GM19328 (cell line): ENCODE results near the gene ACHE.

Source experiments
- ATAC-seq: cut with Tn5 transposase; IDR thresholded peaks from one replicate; pipeline ENCODE4 v1.9.1; 2021; ENCODE audit warnings: mild to moderate bottlenecking, moderate library complexity; ENCODE audit not compliant: unreplicated experiment

Gene ACHE

DNA sequence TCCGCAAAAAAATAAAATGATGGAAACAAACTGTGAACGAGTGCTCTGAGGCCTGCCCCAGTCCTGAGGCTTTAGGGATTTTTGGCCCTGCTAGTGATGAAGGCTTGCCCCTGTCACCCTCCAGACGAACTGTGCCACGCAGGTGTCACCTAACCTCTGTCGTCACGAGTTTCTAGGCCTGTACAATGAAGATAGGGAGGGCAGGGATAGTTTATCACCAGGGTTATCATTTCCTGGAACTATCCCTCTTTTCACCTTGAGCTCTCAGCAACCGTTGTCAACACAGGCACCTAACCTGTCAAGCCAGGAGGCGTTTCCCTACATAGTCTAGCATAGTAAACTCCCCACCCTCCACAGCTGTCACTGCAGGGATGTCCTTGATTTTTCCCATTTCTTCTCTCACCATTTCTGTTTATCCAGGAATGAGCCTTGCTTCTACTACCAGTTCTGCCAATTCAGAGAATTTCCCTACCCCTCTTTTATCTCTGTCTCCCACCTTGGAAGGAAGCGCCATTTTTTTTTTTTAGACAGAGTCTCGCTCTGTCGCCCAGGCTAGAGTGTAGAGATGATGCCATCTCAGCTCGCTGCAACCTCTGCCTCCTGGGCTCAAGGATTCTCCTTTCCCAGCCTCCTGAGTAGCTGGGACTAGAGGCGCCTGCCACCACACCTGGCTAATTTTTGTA lies 2.2 kb upstream of the ACHE start:
- ATAC-seq: no peak

DNA sequence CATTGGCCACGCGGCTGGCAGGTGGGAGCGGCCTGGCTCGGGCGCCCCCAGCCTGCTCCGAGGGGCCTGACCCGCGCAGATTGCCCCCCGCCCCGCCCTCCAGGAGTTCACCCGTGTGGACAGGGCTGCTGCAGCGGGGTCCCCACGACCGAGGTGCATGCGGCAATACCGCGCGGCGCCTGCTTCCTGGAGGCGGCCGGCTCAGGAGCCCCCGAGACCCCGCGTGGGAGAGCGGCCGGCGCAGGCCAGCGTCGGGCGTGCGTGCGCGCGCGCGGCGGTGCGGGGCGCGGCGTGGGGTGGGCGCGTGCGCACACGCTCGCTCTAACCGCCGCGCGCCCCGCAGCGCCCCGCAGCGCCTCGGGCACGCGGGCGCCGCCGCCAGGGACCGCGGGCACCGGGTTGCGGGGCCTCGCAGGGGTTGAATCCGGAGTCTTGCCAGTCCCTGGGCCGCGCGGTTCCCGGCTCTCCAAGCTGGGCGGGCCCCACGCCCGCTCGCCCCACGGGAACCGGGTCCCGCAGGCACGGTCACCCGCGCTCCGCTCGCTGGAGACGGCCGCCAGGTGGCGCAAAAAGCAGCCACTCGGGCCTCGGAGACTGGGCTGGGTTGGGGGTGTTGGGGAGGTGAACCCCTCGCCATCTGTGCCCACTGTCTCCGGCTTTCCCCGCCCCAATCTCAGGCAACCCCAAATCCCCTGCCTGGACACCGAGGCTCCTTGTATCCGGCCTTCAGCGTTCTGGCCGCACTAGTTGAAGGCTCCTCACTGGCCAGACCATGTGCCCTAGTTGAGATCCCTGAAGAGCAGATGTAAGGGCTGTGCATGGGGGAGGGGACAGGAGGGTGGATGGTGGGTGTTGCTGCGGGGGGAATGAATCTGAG lies 1.3 kb upstream of the ACHE start:
- ATAC-seq: no peak

DNA sequence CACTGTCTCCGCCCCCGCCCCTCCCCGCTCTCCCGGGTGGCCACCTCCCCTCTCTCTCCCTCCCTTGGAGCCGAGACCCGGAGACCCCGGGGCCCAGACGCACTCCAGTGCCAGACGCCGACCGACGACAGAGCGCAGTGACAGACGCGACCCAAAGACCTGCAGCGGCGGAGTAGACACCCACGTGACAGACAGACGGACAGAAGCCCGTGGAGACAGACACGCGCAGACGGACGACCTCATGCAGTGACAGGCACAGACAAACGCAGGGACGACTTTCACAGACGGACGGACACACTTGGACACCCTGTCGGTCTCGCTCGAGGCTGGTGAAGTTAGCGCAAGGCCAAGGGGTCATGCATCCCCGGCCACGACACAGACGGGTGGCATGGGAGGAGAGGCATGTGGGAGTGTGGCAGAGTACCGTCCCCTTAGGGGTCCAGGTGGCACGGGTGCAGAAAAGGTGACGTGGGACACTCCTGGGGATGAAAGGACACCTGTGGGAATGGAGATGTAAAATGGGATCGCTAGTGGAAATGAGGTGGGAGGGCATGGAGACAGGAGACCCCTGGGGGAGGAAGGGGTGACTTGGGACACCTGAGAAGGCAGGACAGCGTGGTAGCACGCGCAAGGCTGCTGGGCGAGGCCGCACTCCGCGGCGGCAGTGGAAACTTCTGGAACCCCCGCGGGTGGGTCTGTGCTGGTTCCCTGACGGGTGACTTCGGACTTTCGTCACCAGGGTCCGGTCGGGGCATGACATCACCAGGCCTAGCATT lies 456 bp upstream of the ACHE start:
- ATAC-seq: no peak

DNA sequence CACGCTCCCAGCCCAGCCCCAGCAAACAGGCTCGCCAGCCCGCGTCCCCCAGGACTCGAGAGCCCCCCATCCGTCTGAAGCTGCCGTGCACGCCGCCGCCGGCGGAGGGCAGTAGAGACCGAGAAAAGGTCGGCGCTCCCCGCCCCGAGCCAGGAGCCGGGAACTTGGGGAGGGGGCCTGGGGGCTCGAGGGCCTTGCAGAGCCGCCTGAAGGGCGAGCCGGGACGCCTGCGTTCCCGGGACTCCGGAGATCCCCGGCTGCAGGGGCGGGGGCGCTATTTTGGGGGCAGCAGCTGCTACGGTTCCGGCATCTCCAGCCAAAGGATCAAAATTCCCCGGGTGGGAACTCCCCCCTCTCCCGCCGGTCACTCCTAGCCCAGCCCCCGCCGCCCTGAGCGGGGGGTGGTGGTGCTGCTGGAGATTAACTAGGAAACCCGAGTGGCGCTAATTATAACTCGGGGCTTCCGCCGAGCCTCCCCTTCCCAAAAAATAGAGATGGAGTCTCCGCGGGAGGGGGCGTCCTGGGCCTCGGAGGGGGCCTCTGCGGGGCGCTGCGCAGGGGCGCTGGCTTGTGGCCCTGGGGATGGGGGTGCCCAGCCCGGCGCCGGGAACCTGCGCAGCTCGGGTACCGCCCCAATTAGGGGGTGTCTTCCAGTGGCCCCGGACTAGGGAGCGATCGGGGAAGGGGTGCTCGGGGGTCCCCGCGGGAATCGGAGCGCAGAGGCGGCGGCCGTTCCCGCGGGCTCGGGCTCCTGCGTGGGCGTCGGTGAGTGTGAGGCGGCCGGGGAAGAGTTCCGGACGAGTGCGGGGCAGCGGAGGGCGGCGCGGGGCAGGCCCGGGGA lies 608 bp downstream of the ACHE start:
- ATAC-seq: no peak

DNA sequence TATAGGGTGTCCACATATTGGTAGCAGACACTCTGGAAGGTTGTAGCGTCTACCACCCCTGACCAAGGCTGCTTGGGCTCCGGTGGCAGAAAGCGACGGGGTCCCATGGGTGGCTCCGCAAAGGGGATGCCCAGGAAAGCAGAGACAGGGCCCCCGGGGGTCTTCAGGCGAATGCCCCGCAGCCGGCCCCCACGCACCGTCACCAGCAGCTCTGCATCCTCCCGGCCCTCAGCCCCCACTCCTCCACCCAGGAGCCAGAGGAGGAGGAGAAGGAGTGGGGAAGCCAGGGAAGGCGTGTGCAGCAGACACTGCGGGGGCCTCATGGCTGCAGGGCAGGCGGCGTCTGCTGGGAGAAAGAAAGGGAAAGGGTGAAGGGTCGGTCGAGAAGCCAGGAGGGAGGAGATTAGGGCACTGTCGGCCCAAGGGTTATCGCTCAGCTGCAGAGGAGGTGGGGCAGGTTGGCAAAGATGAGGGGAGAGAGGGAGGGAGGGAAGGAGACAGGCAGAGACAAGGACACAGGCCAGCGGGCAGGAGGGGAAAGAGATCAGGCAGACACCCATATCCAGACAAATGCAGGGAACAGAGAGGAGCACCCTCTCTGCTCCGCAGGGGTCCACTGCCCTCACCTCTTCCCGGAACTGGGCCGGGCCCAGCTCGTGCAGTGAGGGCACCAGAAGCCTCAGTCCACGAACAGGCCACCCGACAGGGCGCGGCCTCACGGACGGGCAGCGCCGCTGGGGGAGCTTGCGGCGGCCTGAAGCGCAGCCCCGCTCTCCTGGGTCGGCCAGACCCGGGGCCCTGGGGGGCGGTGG lies 1.6 kb downstream of the ACHE start:
- no peak for ATAC-seq

DNA sequence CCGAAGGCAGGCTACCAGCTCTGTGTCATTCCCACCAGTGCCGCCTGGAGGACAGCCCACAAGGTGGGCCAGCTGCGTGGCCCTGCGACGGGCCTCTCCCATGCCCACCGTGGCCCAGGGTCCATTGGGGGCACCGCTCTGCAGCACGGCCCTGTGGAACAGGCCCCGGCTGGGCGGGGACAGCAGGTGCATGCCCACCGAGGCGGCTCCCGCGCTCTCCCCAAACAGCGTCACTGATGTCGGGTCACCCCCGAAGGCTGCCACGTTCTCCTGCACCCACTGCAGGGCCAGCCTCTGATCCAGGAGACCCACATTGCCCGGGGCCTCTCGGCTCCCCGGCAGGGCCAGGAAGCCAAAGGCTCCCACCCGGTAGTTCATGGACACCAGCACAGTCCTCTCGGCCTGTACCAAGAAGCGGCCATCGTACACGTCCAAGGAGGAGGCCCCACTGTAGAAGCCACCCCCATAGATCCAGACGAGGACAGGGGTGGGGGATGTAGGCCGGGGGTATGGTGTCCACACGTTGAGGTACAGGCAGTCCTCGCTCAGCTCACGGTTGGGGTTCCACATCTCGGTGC lies 2.3 kb downstream of the ACHE start:
- no peak for ATAC-seq

DNA sequence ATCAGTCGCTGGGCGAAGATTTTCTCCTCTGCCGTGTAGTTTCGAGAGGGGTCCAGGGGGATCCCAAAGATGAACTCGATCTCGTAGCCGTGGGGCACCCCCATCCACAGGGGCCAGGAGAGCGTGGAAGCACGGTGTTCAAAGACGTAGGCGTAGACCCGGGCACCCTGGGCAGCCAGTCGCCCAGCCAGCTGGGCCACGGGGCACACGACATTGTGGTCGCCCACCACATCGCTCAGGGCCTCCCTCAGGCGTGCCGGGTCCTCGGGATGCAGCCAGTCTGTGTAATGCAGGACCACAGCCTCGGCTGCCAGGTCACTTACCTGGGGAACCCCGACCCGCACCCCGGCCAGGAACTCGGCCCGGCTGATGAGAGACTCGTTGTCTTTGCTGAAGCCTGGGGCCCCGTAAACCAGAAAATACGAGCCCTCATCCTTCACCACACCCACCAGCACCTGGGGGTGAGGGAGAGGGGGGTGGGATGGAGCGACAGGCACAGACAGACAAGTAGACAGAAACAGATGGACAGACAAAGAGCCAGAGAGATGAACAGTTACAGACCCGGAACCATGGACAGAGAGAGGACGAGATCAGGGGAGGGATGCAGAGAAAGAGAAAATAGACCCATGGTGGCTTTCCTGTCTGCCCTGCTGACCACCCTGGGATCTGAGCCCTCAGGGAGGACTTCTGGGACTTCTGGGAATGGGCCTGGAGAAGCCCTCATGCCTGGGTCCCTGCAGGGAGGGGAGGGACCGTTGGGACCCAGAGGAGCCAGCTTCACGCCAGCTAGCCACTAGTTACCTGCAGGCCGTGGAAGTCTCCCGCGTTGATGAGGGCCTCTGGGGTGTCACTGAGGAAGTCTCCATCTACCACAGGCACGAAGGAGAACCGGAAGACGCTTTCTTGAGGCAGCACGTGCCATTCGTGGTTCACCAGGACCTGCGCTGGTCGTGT lies 3.0 kb downstream of the ACHE start:
- no peak for ATAC-seq

DNA sequence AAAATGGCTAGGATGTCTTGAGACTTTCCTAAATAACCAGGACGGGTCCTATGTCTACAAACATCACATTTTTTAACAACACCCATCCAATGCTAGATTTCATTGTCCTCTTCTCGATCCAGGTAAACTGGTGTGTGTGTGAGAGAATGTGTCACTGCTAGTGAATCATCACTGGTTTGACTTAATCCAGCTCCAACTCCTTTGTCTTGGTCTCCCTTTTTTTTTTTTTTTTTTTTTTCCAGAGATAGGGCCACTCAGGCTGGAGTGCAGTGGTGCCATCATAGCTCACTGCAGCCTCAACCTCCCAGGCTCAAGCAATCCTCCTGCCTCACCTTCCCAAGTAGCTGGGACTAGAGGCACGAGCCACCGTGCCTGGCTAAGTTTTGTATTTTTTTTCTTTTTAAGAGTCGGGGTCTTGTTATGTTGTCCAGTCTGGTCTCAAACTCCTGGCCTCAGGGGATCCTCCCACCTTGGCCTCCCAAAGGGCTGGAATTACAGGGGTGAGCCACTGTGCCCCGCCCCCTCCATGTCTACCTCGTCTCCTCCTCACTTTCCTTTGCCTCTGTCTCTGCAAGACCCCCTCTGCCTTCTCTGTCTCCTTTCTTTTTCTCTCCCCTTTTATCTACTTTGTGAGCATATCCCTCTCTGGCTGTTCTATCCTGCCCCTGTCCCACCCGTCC lies 4.0 kb downstream of the ACHE start:
- no peak for ATAC-seq

DNA sequence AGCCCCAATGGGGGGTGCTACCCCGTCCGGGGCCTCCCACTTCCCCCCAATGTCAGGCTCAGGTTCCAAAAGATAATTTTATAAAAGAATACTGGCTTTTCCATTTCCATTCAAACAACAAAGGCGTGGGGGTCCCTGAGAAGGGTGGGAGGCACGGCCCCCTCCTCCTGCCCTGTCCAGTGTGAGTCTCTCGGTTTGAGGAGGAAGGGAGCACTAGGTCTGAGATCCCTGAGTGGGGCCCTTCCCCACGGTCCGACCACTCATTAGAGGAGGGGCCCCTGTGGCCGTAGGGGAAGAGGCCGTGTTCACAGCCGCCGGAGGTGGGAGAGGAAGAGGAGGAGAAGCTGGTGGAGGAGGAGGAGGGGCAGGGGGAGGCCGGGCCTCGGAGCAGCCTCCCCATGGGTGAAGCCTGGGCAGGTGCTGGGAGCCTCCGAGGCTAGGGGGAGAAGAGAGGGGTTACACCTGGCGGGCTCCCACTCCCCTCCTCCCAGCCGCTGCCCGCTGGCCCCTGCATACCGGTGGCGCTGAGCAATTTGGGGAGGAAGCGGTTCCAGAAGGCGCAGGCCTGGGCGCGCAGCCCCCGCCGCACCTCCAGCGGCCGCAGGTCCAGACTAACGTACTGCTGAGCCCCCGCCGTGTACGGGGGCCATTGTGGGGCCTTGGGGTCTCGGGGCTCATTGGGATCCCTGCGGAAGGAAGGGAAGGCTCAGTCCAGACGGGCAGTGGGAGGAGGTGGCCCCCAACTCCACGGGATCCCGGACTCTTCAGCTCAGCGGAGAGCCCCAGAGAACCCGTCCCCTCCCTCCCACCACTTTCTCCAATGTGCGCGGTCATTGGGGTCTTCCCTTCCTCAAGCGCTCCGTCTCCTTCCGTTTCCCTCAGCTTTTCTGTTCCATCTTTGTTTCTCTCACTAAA lies 4.8 kb downstream of the ACHE start:
- ATAC-seq: no peak

DNA sequence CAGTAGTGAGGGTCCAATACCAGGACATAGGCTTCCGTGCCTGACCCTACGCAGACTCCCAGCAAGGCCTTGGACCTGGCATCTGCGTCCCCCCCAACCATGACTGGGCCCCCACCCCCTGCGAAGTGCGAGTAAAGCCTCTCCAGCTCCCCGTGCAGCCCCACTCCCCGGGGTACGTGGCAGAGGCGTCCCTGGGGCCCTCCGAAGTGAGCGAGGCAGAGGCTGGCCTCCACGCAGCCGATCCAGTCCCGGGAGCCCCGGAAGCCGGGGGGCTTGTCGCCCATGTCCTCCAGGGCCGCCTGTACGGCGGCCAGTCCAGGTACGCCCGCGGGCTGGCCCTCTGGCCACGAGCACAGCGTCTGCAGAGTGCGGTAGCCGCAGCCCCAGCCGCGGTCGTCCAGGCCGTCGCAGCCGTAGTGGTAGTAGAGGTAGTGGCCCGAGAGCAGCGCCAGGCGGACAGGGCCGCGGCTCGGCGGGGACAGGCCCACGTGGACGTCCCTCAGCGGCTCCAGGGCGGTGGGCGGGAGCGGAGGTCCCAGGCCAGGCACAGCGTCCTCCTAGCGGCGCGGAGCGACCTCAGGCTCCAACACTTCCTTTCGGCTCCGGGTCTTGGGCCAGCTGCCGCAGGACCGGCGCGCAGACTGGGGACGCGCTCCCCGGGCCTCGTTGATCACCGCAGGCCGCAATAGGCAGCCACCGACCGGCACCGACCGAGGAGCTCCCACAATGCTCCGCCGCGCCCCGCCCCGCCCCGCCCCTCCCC lies 6.5 kb downstream of the ACHE start, which contains the start of gene UFSP1:
UFSP1 (minus strand) TSS at position 728 of the 763 bp plus-strand sequence; CDS start at position 284, 444 bp downstream.
- ATAC-seq: peak; percentile 24

DNA sequence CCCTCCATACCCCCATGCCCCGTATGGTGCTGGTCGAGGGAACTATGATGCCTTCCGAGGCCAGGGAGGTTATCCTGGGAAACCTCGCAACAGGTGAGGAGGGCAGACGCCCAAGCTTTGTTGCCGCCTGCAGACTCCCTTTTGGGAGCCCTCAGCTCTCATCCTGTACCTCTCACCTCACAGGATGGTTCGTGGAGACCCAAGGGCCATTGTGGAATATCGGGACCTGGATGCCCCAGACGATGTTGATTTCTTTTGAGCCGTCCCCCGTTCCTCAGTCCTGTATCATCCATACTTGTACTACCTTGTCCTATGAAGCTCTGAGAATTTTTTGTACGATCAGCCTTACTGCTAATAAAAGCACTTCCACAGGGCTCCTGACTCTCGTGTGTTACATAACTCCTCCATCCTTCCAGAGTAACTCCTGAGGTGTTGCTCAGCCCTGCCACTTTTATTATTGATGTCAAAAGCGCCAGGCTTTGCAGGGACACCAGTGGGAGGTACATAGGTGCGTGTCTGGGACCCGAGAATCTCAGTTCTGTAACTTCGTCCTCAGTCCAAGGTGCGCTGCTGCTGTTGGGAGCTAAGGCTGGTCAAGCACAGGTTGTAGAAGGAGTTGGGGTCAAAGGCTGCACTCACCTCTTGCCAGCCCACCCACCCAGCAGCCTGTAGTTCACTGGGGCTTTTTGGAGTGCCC lies 7.2 kb downstream of the ACHE start:
- ATAC-seq: no peak

DNA sequence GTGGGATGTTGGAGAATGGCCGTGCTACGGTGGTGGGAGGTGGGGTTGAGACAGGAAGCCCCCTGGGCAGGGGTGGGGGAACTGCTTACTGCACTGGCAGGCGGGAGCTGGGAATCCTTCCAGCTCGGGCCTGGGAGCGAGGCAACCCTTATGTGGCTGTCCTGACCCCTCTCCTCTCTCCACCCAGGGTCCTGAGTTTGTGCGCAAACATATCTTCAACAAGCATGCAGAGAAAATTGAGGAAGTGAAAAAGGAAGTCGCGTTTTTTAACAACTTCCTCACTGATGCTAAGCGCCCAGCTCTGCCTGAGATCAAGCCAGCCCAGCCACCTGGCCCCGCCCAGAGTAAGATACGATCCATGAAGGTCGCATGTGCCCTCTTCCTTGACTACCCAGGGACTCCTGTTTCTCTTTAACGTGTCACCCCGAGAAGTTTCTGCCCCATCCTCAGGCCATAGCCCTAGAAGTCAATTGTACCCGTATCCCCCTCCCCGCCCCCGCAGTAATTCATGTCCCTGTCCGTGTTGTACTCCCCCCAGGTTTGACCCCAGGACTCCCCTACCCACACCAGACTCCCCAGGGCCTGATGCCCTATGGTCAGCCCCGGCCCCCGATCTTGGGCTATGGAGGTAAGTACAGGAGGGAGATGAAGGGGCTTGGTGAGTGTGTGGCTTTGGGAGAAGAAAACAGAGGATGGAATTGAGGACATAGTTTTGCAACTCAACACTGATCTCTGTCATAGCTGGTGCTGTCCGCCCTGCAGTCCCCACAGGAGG lies 8.0 kb downstream of the ACHE start:
- no peak for ATAC-seq

DNA sequence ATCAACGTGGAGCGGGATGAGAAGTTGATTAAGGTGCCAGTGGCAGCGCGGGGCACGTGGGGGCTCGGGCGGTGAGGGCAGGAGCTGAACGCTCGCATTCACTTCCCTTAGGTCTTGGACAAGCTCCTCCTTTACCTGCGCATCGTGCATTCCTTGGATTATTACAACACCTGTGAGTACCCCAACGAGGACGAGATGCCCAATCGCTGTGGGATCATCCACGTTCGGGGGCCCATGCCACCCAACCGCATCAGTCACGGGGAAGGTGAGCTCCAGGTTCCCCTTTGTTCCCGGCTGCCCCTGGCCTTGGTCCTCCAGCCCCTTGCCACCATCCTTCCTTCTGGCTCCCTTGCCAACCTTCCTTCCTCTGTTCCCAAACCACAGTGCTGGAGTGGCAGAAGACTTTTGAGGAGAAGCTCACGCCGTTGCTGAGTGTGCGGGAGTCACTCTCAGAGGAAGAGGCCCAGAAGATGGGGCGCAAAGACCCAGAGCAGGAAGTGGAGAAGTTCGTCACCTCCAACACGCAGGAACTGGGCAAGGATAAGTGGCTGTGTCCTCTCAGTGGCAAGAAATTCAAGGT lies 8.7 kb downstream of the ACHE start:
- no peak for ATAC-seq
